A549 (cell line): Measurements from ENCODE around the gene CABP5.

Experiments
- EP300 ChIP-seq, 2 experiments: fragments of >200 bp; sonication (Bioruptor Twin); formaldehyde crosslinking; IDR thresholded peaks; 2 replicates in 1 of 2; 3 replicates in 1 of 2; pipeline ENCODE4 v1.6.1; 2016 to 2017
- FOSL2 ChIP-seq, 2 experiments: fragments of 450-650 bp in 1 of 2; fragments of >200 bp in 1 of 2; sonication (Bioruptor Twin) in 1 of 2; formaldehyde crosslinking; IDR thresholded peaks; 2 replicates each; pipeline versions ENCODE4 v1.5.0 to v1.6.1; 2016 to 2020; ENCODE audit warnings: mild to moderate bottlenecking in 1 of 2, moderate library complexity in 1 of 2
- KDM1A ChIP-seq: fragments of 200-600 bp; sonication (generic); IDR thresholded peaks from 2 replicates; pipeline ENCODE4 v1.6.1; 2016; ENCODE audit warnings: low read depth, mild to moderate bottlenecking
- MAFK ChIP-seq: fragments of 450-650 bp; IDR thresholded peaks from 2 replicates; pipeline ENCODE4 v1.6.1; 2014; ENCODE audit not compliant: partially characterized antibody
- MAZ ChIP-seq: fragments of 150-350 bp; IDR thresholded peaks from 2 replicates; pipeline ENCODE4 v1.6.1; 2014; ENCODE audit warnings: antibody characterized with exemption, low read depth, low read length, borderline replicate concordance
- POLR2A ChIP-seq: IDR thresholded peaks from 2 replicates; pipeline ENCODE4 v1.6.1; 2012; ENCODE audit warnings: mild to moderate bottlenecking, low read length
- RAD21 ChIP-seq, 2 experiments: fragments of >200 bp in 1 of 2; sonication (Bioruptor Twin) in 1 of 2; formaldehyde crosslinking in 1 of 2; IDR thresholded peaks in 1 of 2; conservative IDR thresholded peaks in 1 of 2; 2 replicates in 1 of 2; 3 replicates in 1 of 2; pipeline ENCODE4 v1.6.1; 2012 to 2018; ENCODE audit warnings: inconsistent platforms in 1 of 2
- RNF2 ChIP-seq: fragments of 200-600 bp; sonication (generic); IDR thresholded peaks from 2 replicates; pipeline ENCODE4 v1.6.1; 2016; ENCODE audit warnings: low read depth, mild to moderate bottlenecking, antibody characterized with exemption, moderate library complexity, borderline replicate concordance
- TP53 ChIP-seq: fragments of 250-450 bp; sonication (Bioruptor Pico); IDR thresholded peaks from 2 replicates; pipeline ENCODE4 v1.5.0; 2021; ENCODE audit warnings: mild to moderate bottlenecking, moderate library complexity
- ZNF302 ChIP-seq: fragments of 250-450 bp; sonication (Bioruptor Pico); IDR thresholded peaks from 2 replicates; pipeline ENCODE4 v1.9.0; 2021; ENCODE audit warnings: inconsistent platforms, mild to moderate bottlenecking, moderate library complexity
- TF ChIP-seq, protein P1 (sequence below): fragments of >200 bp; sonication (Bioruptor Twin); formaldehyde crosslinking; IDR thresholded peaks from 3 replicates; pipeline ENCODE4 v1.5.1; 2016
- TF ChIP-seq, protein P2 (sequence below): IDR thresholded peaks from 2 replicates; pipeline ENCODE4 v1.6.1; 2012
- TF ChIP-seq, protein P3 (sequence below): fragments of >200 bp; sonication (Bioruptor Twin); formaldehyde crosslinking; IDR thresholded peaks from 3 replicates; pipeline ENCODE4 v1.6.1; 2016
- TF ChIP-seq, protein P4 (sequence below): IDR thresholded peaks from 2 replicates; pipeline ENCODE4 v1.6.1; 2012

DNA sequence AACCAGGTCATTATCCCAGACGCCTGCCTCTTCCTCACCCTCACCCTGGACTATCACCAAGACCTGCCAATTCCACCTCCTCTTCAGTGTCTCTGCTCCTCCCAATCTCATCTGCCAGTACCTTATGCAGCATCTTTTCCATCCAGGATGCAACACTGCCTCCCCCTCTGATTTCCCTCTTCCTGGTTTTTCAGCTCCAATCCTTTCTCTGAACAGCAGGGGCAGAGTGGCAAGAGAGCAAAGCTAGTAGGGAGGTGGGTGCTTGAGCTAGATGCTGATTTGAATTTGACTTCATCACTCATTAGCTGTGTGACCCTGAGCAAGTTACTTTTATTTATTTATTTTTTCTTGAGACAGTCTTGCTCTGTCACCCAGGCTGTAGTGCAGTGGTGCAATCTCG, 25.6 kb upstream of the CABP5 start:
- TF ChIP-seq, protein P1, sequence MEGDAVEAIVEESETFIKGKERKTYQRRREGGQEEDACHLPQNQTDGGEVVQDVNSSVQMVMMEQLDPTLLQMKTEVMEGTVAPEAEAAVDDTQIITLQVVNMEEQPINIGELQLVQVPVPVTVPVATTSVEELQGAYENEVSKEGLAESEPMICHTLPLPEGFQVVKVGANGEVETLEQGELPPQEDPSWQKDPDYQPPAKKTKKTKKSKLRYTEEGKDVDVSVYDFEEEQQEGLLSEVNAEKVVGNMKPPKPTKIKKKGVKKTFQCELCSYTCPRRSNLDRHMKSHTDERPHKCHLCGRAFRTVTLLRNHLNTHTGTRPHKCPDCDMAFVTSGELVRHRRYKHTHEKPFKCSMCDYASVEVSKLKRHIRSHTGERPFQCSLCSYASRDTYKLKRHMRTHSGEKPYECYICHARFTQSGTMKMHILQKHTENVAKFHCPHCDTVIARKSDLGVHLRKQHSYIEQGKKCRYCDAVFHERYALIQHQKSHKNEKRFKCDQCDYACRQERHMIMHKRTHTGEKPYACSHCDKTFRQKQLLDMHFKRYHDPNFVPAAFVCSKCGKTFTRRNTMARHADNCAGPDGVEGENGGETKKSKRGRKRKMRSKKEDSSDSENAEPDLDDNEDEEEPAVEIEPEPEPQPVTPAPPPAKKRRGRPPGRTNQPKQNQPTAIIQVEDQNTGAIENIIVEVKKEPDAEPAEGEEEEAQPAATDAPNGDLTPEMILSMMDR: no peak
- TF ChIP-seq ZNF302 (CRISPR knock-in tag): no peak
- TF ChIP-seq RNF2: no peak
- TF ChIP-seq, protein P2, sequence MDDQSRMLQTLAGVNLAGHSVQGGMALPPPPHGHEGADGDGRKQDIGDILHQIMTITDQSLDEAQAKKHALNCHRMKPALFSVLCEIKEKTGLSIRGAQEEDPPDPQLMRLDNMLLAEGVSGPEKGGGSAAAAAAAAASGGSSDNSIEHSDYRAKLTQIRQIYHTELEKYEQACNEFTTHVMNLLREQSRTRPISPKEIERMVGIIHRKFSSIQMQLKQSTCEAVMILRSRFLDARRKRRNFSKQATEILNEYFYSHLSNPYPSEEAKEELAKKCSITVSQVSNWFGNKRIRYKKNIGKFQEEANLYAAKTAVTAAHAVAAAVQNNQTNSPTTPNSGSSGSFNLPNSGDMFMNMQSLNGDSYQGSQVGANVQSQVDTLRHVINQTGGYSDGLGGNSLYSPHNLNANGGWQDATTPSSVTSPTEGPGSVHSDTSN: no peak
- no peak for TF ChIP-seq TP53 (CRISPR knock-in tag)
- TF ChIP-seq, protein P3, sequence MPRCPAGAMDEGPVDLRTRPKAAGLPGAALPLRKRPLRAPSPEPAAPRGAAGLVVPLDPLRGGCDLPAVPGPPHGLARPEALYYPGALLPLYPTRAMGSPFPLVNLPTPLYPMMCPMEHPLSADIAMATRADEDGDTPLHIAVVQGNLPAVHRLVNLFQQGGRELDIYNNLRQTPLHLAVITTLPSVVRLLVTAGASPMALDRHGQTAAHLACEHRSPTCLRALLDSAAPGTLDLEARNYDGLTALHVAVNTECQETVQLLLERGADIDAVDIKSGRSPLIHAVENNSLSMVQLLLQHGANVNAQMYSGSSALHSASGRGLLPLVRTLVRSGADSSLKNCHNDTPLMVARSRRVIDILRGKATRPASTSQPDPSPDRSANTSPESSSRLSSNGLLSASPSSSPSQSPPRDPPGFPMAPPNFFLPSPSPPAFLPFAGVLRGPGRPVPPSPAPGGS: no peak
- TF ChIP-seq, protein P4, sequence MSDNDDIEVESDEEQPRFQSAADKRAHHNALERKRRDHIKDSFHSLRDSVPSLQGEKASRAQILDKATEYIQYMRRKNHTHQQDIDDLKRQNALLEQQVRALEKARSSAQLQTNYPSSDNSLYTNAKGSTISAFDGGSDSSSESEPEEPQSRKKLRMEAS: no peak
- TF ChIP-seq FOSL2 (IDR thresholded peaks at IDR 0.05): no peak
- no peak for TF ChIP-seq FOSL2 (CRISPR knock-in tag; IDR thresholded peaks at IDR 0.05)
- no peak for TF ChIP-seq EP300 (IDR thresholded peaks at IDR 0.05)
- no peak for TF ChIP-seq POLR2A
- no peak for TF ChIP-seq KDM1A
- TF ChIP-seq RAD21 (conservative IDR thresholded peaks at IDR 0.05 in 1 of 2, IDR thresholded peaks at IDR 0.05 in 1 of 2): no peak
- no peak for TF ChIP-seq MAFK
- TF ChIP-seq MAZ: no peak
